ENCODE measurements around the gene NAGS.

Gene NAGS

DNA sequence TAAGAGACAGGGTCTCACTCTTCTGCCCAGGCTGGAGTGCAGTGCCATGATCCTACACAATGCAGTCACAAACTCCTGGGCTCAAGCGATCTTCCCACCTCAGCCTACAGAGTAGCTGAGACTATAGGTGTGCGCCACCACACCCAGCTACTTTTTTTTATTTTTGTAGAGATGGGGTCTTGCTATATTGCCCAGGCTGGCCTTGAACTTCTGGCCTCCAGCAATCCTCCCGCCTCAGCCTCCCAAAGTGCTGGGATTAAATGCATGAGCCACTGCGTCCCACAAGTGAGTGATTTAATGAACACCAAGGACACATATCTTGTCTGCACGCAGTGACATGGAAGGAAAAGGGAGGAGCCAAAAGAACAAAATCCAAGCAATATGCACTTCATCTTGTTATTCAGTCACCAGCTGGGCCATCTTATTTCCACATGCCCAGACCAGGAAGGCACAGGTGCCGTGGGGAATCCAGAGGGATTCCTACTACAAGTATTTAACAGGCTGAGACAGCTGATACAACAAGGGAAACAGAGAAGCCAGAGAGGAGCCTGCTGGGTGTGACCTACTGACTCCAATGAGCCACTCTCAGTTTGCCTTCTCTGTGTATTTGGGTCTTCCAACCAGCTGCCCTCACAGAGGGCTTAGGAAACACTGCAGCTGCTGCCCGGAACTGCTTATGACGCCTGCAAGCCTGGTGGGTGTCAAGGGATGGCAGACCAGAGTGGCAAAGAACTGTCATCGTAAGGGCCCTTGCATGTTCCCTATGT lies 45.1 kb downstream of the NAGS start:
- Histone ChIP-seq H3K27me3 (ENCODE audit: control insufficient read depth, insufficient read depth, low read length) (no peaks in the 10 kb centered on the region), H3K4me2 (ENCODE audit: low read length) (no peak overlapping the region), H3K36me3 (ENCODE audit: control insufficient read depth, insufficient read depth, low read length) (no peaks in the 10 kb centered on the region), H3K27ac (no peak overlapping the region), H3K4me3 (ENCODE audit: low read depth, low read length) (no peak overlapping the region), H2AFZ (no peak overlapping the region), H3K9me3 (ENCODE audit: control insufficient read depth, low read length) (no peaks in the 10 kb centered on the region), H3K4me1 (peaks cover 6% of the 10 kb centered on the region), H3K9ac (no peak overlapping the region), H3K79me2 (peaks cover 59% of the 10 kb centered on the region)
- TF ChIP-seq, protein P1, sequence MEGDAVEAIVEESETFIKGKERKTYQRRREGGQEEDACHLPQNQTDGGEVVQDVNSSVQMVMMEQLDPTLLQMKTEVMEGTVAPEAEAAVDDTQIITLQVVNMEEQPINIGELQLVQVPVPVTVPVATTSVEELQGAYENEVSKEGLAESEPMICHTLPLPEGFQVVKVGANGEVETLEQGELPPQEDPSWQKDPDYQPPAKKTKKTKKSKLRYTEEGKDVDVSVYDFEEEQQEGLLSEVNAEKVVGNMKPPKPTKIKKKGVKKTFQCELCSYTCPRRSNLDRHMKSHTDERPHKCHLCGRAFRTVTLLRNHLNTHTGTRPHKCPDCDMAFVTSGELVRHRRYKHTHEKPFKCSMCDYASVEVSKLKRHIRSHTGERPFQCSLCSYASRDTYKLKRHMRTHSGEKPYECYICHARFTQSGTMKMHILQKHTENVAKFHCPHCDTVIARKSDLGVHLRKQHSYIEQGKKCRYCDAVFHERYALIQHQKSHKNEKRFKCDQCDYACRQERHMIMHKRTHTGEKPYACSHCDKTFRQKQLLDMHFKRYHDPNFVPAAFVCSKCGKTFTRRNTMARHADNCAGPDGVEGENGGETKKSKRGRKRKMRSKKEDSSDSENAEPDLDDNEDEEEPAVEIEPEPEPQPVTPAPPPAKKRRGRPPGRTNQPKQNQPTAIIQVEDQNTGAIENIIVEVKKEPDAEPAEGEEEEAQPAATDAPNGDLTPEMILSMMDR (IDR thresholded peaks at IDR 0.05), result no peak

DNA sequence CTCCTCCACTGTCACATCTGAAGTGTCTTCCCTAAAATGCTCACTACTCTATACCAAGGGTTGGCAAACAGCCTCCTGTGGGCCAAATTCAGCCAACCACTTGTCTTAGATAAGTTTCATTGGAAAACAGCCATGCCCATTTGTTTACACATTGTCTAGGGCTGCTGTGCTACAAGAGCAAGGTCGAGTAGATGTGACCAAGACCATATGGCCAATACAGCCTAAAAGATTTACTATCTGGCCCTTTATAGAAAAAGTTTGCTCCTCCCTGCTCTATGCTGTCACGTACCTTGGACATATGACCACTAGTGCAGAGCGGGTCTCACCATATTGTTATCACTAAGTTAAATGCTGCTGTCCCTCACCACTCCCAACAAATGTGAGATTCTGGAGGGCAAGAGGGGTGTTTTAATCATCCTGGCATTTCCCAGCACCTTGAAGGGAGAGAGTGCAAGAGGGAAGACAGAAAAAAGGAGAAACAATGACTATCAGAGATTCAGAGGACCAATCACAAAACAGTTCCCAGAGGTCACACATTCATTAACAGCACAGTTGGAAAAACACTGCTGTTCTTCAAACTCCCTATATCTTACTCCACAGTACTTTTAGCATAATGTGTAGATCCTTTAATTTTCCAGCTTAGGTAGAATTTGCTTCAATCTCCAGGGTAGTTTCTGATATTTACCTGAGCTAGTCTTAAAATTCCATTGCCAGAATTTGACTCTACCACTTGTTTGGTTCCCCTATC lies 48.9 kb downstream of the NAGS start:
- H3K9me3 ChIP-seq (ENCODE audit: control insufficient read depth, low read length), result no peaks in the 10 kb centered on the region
- TF ChIP-seq, protein P1 (IDR thresholded peaks at IDR 0.05), result no peak
- H3K27ac ChIP-seq, result no peak overlapping the region
- no peak overlapping the region for H3K4me2 ChIP-seq (ENCODE audit: low read length)
- H3K27me3 ChIP-seq (ENCODE audit: control insufficient read depth, insufficient read depth, low read length), result no peaks in the 10 kb centered on the region
- H2AFZ ChIP-seq, result no peak overlapping the region
- H3K9ac ChIP-seq, result no peak overlapping the region
- H3K79me2 ChIP-seq, result peaks cover 68% of the 10 kb centered on the region
- peaks cover 6% of the 10 kb centered on the region for H3K4me1 ChIP-seq
- H3K36me3 ChIP-seq (ENCODE audit: control insufficient read depth, insufficient read depth, low read length), result no peaks in the 10 kb centered on the region
- H3K4me3 ChIP-seq (ENCODE audit: low read depth, low read length), result no peak overlapping the region
